Globus pallidus (tissue), 1 donor: ENCODE results near the gene SEPTIN10.
"Not testable (repeated sequence)": the region's sequence is repeated elsewhere in the genome, so short reads cannot be mapped to it uniquely, and the experiment has no call there.

Source experiments
- DNase-seq: peaks from one replicate; pipeline ENCODE4 v3.0.0-alpha.2; 2015; ENCODE audit warnings: low spot score

SEPTIN10 gene

GRCh38 chr2:109633284-109633961, 19.7 kb upstream of the SEPTIN10 start:
- DNase-seq: no peak

GRCh38 chr2:109632158-109632789, 18.5 kb upstream of the SEPTIN10 start:
- DNase-seq: no peak

- DNase-seq: no peak
Observed at GRCh38 chr2:109631741-109632140, 18.0 kb upstream of the SEPTIN10 start.

- no peak for DNase-seq
Observed at GRCh38 chr2:109630441-109631430, 17.0 kb upstream of the SEPTIN10 start.

- DNase-seq: no peak
Observed at GRCh38 chr2:109629867-109630266, 16.1 kb upstream of the SEPTIN10 start.

DNA sequence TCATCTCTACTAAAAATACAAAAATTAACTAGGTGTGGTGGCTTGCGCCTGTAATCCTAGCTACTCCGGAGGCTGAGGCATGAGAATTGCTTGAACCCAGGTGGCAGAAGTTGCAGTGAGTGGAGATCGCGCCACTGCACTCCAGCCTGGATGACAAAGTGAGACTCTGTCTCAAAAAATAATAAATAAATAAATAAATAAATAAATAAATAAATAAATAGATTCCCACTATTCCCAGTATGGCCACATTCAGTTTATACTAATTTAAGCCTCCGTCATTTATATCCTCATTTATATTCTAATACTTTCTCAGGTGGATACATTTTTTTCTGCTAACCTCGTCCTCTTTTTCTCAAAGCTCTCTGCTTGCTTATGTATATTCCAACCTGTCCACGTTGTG, 14.6 kb upstream of the SEPTIN10 start:
- DNase-seq: not testable (repeated sequence)

- DNase-seq: no peak
Observed at GRCh38 chr2:109624339-109624738, 10.6 kb upstream of the SEPTIN10 start.

DNA sequence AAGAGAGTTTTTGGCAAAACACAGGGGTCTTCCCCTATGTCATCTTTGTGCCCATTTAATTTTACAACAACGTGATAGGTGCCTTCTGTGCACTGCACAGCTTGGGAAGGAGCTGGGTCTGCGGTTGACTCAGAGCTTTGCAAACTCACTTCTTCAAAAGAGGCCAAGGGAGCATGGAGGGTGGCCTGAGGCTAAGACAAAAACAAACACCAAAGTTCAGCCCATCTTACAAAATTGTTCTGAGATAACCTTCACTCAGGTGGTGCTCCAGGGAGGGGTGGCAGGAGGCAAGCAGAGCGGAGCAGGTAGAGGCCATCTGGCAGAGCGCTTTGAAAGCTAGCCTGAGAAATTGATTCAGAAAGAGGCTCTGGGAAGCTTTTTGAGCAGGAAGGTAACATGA, 10.2 kb upstream of the SEPTIN10 start:
- DNase-seq: no peak

- DNase-seq: no peak
Observed at GRCh38 chr2:109623297-109623696, 9.5 kb upstream of the SEPTIN10 start.

- no peak for DNase-seq
Observed at GRCh38 chr2:109619032-109619615, 5.4 kb upstream of the SEPTIN10 start.

- DNase-seq: no peak
Observed at GRCh38 chr2:109616184-109616583, 2.4 kb upstream of the SEPTIN10 start.

DNA sequence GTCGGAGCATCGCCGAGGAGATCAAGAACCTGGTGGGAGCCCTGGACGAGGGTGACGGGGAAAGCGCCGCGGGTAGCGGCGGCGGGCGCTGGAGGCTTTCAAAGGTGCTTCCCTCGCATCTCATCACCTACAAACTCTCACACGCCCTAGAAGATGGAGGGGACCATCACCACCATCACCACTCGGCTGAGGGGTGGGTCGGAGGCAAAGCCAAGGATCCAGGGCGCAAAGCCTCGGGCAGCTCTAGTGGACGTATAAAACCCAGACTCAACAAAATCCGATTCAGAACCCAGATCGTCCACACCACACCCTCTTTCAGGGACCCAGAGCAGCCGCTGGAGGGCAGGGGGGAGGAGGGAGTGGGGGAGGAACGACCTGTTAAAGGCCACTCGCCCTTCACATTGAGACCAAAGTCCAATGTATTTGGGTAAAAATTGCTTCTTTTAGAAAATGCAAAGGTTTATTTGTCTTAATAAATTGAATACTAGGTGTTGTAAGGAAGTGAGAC, 1.9 kb upstream of the SEPTIN10 start:
- no peak for DNase-seq

DNA sequence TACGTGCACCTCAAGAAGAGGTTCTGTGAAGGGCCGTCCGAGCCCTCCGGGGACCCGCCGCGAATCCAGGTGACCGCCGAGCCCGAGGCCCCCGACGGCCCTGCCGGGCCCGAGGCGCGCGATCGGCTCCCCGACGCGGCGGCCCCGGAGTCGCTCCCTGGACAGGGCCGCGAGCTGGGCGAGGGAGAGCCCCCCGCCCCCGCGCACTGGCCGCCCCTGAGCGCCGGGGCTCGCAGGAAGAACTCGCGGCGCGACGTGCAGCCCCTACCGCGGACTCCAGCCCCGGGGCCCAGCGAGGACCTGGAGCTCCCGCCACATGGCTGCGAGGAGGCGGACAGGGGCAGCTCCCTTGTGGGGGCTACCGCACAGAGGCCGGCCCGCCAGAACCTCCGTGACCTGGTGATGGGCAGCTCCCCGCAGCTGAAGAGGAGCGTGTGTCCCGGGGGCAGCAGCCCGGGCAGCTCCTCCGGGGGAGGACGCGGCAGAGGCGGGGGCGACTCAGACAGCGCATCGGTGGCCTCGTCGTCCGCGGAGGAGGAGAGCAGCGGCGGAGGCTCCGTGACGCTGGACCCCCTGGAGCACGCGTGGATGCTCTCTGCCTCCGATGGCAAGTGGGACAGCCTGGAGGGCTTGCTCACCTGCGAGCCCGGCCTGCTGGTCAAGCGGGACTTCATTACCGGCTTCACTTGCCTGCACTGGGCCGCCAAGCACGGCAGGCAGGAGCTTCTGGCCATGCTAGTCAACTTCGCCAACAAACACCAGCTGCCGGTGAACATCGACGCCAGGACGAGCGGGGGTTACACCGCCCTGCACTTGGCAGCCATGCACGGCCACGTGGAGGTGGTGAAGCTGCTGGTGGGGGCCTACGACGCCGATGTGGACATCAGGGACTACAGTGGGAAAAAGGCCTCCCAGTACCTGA, 1.2 kb upstream of the SEPTIN10 start:
- DNase-seq: no peak

GRCh38 chr2:109613081-109613921, 465 bp downstream of the SEPTIN10 start:
- no peak for DNase-seq

- no peak for DNase-seq
Observed at GRCh38 chr2:109611467-109612095, 2.2 kb downstream of the SEPTIN10 start.

DNA sequence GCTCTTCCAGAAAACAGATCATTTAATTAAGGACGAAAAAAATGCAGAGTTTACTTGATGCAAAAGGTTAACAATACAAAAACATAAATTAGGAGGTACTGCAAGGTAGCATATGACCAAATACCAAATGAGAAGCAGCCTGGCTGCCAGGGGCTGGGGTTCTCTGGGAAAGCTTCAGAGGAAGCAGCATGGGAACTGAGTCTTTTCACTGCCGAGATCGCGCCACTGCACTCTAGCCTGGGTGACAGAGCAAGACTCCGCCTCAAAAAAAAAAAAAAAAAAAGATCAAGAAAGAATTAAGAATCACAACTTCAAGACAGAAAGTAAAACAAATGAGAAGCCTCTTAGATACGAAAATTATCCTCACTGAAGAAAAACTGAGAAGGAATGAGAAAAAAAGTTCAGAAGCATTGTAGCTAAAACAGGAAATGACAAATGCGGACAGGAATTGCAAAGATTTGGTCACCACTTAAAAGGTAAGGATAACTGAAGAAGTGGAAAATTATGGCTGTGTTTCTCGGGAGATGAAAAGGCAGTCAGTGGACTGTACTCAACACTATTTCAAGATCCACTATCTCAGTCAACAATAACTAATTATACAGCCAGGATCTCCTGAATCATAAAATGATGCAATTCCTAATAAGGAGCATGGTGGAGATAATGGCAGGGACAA, 4.3 kb downstream of the SEPTIN10 start:
- no peak for DNase-seq

DNA sequence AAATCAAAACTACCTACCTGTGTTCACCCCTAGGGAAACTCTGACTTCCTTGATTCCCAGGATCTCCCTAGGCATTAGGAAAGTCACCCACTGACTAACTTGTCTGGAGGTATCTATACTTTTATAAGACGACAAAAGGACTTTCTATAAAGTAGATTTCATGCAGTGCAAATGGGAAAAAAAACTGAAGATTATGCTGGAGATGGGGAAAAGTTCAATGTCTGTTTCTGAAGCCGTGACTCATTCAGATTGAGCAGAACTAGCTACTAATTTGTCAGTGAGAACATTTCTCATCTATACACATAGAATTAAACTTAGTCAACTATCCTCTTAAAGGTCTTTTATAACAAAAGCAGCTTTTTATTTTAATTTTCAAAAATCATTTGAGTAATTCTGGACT, 6.0 kb downstream of the SEPTIN10 start:
- no peak for DNase-seq

GRCh38 chr2:109604597-109604996, 9.2 kb downstream of the SEPTIN10 start:
- no peak for DNase-seq

DNA sequence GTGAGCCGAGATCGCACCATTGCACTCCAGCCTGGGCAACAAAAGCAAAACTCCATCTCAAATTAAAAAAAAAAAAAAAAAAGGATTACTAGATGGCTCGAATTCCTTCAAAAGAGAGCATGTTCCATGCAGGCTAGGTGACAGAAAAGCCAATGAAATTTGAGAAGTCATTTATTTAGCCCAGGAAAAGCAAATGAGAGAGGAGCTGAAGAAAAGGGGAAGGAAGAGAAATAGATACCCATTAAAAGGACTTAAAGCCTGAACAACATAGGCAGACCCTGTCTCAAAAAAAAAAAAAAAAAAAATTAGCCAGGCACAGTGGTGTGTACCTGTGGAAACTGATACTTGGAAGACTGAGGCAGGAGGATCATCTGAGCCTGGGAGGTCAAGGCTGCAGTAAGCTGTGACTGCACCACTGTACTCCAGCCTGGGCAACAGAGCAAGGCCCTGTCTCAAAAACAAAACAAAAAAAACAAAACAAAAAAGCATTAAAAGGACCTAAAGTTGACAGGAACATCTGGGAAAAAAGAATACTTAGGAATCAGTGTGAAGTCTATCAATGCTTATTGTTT, 11.1 kb downstream of the SEPTIN10 start:
- no peak for DNase-seq
